Stimulated activated CD8-positive, alpha-beta memory T cell treated with anti-CD3 and anti-CD28 coated beads, Interleukin-12 subunit alpha, Interleukin-12 subunit beta, amount 100 ng/mL, for 1 hour (primary cell): Measurements from ENCODE around the gene REPS1.
"Not testable (repeated sequence)": the region's sequence is repeated elsewhere in the genome, so short reads cannot be mapped to it uniquely, and the experiment has no call there.

Experiments used
- DNase-seq: peaks from one replicate; pipeline ENCODE4 v3.0.0-alpha.2; 2020; ENCODE audit warnings: low read depth

The REPS1 gene

DNA sequence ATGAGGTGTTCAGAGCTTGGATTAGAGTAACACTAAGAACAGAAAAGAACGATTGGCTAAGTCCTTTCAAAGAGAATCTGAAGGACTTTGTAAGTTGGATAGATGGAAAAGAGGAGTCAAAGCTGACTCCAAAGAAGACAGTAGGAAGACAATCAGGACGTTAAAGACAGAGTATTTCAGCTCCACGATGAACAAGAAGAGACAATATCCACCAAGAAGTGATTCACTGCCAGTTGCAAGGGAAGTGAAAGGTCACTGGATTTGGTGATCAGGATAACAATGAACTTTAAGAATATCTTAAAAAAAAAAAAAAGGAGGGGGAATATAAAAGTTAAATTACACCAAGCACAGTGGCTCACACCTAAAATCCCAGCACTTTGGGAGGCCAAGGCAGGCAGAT is 17.9 kb downstream of the REPS1 start:
- DNase-seq: no peak

- no peak for DNase-seq
Observed at GRCh38 chr6:138966870-138967269, 21.2 kb downstream of the REPS1 start.

GRCh38 chr6:138965971-138966370 is 22.1 kb downstream of the REPS1 start:
- DNase-seq: no peak

GRCh38 chr6:138965291-138965874 is 22.7 kb downstream of the REPS1 start:
- no peak for DNase-seq

GRCh38 chr6:138964012-138964411 is 24.0 kb downstream of the REPS1 start:
- no peak for DNase-seq

DNA sequence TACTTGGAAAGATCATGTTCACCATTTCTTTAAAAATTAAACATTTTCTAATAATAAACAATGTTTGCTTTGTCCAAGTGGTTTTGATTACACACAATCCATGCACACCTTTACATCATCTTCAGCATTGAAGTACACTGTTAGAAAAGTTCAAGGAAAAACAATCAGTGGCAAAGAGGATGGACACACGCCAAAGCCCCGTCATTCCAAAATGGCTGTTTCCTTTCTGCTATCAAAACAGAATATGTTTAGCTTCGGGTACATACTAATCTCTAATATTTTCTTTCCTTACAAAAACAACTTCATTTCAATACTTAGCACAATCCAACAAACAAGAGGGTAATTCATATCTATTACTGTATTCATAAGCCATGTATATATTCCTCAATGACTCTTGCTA is 24.5 kb downstream of the REPS1 start:
- DNase-seq: no peak

DNA sequence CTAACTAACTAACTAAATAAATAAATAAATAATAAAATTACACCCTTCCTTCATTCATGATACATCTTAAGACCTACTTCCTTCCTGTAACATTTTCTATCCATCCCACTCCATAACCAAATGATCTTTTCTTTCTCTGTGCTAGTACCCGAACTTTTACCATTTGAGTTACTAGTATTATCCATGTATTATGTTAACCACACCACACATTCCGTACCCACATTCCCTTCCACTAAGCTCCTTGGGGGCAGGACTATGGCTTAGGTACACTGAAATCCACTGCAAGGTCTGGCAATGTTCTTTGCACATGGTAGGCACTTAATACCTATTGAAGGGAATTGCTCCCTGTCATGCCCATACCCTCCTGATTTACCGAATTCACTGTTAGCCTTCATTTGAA is 24.9 kb downstream of the REPS1 start:
- DNase-seq: no peak

GRCh38 chr6:138959521-138959920 is 28.5 kb downstream of the REPS1 start:
- no peak for DNase-seq

DNA sequence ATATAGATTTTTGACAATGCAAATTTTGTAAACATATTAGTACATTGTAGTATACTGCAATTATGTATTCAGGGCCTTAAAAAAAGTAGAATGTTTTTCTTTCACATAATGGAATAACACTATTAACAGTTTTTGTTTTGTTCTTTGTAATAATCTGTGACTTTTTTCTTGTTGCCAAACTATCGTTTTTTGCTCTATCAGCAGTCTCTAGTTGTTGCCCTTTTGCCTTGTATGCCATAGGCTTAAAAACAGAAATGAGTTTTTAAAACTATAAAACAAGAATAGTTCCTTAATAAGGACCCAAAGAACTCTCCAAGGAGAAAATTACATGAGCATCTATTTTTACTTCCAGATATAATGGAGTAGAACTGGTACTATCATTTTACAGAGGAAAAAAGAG is 29.5 kb downstream of the REPS1 start:
- DNase-seq: no peak

- no peak for DNase-seq
Observed at GRCh38 chr6:138957903-138958302, 30.1 kb downstream of the REPS1 start.

- no peak for DNase-seq
Observed at GRCh38 chr6:138957484-138957883, 30.6 kb downstream of the REPS1 start.

- DNase-seq: no peak
Observed at GRCh38 chr6:138956244-138956924, 31.7 kb downstream of the REPS1 start.

- no peak for DNase-seq
Observed at GRCh38 chr6:138955262-138955661, 32.8 kb downstream of the REPS1 start.

DNA sequence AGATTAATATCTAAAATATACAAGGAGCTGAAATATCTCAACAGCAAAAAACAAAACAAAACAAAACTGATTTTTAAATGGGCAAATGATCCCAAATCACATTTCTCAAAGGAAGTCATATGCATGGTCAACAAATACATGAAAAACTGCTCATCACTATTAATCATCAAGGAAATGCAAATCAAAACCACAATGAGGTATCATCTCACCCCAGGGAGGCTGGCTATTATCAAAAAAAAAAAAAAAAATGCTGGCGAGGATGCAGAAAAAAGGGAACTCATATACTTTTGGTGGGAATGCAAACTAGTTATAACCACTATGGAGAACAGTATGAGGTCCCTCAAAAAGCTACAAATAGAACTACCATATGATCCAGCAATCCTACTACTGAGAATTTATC is 34.6 kb downstream of the REPS1 start:
- DNase-seq: no peak

DNA sequence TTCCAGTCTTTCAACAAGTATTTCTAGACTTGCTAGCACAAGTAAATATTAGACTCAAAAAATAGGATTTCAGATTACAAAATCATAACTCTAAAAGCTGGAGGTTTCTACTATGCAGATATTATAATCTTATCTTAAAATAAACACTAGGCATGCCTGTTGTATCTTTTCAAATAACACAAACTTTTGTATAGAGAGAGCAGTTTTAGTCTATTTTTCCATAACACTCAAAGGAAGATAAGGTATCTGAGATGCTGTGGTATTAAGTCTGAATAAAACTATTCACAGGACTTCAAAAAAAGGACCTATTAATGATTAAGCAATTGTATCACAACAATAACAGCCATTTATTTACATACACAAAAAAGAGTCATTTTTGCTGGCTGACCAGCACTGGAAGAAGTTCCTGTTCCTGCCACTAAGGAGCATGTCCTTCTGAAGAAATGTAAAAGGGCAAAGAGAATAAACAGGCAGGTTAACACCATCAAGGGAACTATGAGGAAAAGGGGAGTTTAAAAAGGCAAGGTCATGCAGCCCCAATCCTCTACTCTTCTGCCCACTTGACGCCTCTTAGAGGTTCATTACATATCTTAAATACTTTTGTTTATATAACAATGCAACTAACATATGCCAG is 39.4 kb downstream of the REPS1 start:
- DNase-seq: no peak

DNA sequence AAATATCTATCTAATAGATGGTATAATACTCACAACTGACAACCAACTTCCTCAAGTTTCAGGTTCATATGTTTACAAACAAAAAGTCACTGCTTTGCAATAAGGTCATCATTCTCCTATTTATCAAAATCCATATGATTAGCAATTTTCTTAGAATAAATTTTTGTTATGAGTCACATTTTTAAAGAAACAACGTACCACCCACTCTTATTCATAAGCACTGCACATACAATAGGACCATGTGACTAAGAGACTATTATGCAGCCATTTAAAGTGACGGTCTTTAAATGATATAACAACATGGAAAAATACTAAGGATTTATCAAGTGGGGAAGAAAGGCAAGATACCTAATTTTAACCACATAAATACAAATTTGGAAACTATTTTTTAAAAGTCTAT is 40.0 kb downstream of the REPS1 start:
- DNase-seq: no peak

GRCh38 chr6:138945354-138945753 is 42.7 kb downstream of the REPS1 start:
- no peak for DNase-seq

DNA sequence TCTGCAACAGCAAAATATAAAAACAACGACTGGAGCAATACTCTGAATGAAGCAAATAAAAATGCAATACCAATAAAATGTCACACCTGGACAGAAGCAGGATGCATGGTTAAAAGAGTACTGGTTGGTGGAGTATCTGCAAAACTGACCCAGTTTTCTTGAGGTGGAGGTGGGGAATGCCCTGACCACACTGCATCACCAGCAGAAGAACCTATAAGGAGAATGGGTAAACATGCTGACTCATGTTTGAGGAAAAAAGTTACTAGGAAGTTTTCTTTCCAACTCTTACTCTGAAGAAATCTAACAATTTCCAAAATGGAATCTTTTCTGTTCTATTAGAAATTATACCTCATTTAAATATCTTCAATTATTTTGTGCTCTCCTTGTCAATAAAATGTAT is 43.6 kb downstream of the REPS1 start:
- peak; percentile 5 for DNase-seq

GRCh38 chr6:138943089-138943625 is 44.9 kb downstream of the REPS1 start:
- DNase-seq: no peak

DNA sequence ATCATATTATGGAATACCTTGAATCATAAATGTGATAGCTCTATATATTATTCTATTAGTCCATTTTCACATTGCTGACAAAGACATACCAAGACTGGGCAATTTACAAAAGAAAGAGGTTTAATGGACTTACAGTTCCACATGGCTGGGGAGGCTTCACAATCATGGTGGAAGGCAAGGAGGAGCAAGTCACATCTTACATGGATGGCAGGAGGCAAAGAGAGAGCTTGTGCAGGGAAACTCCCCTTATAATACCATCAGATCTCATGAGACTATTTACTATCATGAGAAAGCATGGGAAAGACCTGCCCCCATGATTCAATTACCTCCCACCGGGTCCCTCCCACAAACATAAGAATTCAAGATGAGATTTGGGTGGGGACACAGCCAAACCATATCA is 51.2 kb downstream of the REPS1 start:
- DNase-seq: not testable (repeated sequence)

GRCh38 chr6:138931660-138932059 is 56.4 kb downstream of the REPS1 start:
- DNase-seq: no peak

- DNase-seq: no peak
Observed at GRCh38 chr6:138926579-138926978, 61.5 kb downstream of the REPS1 start.

DNA sequence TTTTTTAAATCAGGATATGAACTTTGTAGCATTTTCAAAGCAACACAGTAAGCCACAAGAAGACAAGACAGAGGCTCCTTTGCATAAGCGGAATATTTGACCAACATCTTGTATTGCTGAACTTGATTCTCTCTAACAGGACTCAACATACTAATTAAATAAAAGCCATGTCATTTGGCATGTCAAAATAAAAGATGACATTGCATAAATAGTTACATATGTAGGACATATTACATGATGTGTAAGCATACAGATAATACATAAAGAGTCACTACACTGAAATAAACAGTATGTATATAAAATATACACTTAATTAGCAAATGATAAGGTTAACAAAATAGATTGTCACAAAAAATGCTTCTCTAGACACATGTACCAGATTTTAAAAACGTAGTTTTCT is 62.2 kb downstream of the REPS1 start:
- DNase-seq: no peak
